ENCODE measurements around the gene CNTNAP5.
"Not testable (repeated sequence)": the region's sequence is repeated elsewhere in the genome, so short reads cannot be mapped to it uniquely, and the experiment has no call there.

CNTNAP5 gene

DNA sequence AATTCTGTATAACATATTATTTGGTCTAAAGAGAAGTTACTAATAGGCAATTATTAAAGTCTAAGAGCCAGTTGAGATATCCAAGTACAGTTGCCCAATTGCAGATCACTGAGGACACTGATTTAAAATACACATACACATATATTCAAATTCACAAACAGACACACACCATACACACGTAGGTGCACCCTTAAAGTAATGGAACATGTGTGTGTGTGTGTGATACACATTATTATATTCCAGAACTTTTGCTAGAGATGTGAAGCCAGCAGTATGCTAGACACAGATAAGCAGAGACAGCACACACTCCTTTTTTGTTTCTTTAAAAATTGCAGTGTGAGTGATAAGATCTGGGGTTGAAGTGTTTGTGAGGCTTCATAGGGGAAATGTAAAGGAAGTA is 292.5 kb downstream of the CNTNAP5 start:
- DNase-seq (ENCODE audit: low read depth in 1 of 2, low spot score in 1 of 2), result no peak

- no peak for DNase-seq (ENCODE audit: low read depth in 1 of 2, low spot score in 1 of 2)
Observed at GRCh38 chr2:124318913-124319312, 293.8 kb downstream of the CNTNAP5 start.

GRCh38 chr2:124319577-124319976 is 294.5 kb downstream of the CNTNAP5 start:
- no peak for DNase-seq (ENCODE audit: low read depth in 1 of 2, low spot score in 1 of 2)

GRCh38 chr2:124320051-124320688 is 295.1 kb downstream of the CNTNAP5 start:
- no peak for DNase-seq (ENCODE audit: low read depth in 1 of 2, low spot score in 1 of 2)

DNA sequence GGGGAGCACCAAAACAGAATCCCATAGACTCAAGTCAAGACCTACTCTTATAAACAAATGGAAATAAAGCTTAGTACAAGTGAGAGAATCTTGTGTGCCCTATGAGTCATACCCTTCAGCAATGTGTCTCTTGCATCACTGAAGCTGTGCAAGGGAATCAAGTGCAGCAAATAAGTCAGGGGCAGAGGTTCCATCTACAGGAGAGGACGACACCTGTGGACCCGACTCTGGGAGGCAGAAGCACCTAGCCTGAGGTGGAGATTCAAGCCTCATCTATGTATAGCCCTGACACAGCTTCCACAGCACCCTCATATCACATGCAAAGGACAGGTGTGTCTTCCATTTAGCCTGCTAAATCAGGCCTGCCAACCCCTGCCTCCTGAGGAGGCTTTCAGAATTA is 298.2 kb downstream of the CNTNAP5 start:
- no peak for DNase-seq (ENCODE audit: low read depth in 1 of 2, low spot score in 1 of 2)

- no peak for DNase-seq (ENCODE audit: low read depth in 1 of 2, low spot score in 1 of 2)
Observed at GRCh38 chr2:124325667-124326440, 300.8 kb downstream of the CNTNAP5 start.

DNA sequence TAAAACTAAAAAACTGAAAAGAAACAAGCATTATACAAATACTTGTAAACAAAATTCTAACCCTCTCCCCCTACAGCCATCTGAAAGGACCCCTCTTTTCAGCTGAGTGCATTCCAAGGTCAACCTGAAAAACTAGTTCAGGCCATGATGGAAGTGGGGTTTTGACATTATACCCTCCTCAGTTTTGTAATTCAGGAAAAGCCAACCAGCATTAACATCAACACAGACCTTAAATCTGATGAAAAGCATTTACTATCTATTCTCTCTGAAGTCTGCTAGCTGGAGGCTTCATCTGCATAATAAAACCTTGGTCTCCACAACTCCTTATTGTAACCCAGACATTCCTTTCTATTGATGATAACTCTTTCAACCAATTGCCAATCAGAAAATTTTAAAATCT is 302.2 kb downstream of the CNTNAP5 start:
- DNase-seq (ENCODE audit: low read depth in 1 of 2, low spot score in 1 of 2), result no peak

- no peak for DNase-seq (ENCODE audit: low read depth in 1 of 2, low spot score in 1 of 2)
Observed at GRCh38 chr2:124328397-124328796, 303.3 kb downstream of the CNTNAP5 start.

DNA sequence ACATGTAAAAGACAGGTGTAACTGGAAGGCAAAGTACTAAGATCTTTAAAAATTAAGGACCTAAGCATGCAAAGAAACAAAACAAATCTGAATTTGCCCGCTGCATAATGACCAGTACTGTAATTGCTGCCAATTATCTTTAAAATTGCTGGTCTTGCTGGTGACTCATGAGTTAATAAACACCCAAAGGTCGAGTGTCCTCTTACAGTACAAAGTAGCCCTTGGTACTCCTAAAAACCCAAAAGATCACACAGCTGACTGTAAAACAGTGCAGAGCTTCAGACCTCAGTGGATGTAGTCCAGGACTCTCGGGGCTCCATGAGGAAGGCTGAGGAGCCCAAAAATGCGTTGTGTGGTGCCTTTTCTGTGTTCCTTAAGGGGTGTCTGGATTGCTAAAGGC is 308.7 kb downstream of the CNTNAP5 start:
- DNase-seq (ENCODE audit: low read depth in 1 of 2, low spot score in 1 of 2), result no peak

- DNase-seq (ENCODE audit: low read depth in 1 of 2, low spot score in 1 of 2), result no peak
Observed at GRCh38 chr2:124335058-124335457, 310.0 kb downstream of the CNTNAP5 start.

DNA sequence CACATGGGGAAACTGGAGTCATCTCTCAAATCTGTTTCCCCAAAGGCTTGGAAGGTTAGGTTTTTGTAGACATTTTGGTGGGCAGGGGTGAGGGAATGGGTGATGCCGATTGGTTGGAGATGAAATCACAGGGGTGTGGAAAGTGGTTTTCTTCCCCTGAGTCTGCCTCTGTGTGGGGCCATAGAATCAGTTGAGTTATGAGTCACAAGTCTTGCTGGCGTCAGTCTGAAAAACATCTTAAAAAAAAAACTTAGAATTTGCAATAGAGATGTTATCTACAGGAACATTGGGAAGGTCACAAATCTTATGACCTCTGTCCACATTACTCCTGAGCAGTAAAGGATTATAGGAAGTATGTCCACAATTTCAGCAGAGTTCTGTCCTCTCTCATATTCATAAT is 314.6 kb downstream of the CNTNAP5 start:
- no peak for DNase-seq (ENCODE audit: low read depth in 1 of 2, low spot score in 1 of 2)

DNA sequence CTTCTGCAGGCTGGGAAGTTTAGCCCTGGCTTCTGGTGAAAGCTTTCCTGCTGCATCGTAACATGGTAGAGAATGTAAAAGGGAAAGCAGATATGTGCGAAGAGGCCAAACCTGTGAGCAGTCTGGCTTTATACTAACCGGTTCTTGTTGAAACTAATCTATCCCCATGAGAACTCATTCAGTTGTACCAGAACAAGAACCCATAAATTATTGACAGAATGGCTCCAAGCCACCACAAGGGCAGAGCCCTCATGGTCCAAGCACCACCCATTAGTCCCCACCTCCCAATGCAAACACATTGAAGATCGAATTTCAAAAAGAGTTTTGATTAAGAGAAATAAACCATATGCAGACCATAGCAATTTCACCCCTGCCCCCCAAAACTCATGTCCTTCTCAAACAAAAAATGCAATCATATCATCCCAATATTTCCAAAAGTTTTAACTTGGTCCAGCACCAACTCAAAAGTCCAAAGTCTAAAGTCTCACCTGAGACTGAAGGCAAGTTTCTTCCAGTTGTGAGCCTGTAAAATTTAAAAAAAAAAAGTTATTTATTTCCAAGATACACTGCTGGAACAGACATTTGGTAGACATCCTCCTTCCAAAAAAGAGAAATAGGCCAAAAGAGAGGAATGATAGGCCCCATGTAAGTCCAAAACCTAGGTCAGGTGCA is 318.9 kb downstream of the CNTNAP5 start:
- no peak for DNase-seq (ENCODE audit: low read depth in 1 of 2, low spot score in 1 of 2)

- DNase-seq (ENCODE audit: low read depth in 1 of 2, low spot score in 1 of 2), result no peak
Observed at GRCh38 chr2:124347209-124347608, 322.1 kb downstream of the CNTNAP5 start.

DNA sequence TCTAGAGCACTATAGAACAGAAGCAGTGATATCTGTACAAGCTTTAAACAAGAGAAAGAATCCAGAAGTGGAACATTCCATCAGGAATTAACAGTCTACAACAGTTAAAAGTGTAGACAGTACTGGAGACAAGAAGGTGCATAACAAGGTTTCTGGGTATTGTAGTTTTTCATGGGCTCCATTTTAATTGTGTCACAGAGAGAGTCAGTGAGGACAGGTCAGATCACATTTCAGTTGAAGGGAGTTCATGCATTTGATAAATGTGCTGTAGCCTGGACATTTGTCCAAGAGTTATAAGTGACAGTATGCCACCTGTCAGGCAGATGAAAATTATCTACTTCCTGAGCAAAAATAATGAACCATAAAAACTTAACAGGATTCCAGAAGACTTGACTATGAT is 328.6 kb downstream of the CNTNAP5 start:
- DNase-seq (ENCODE audit: low read depth in 1 of 2, low spot score in 1 of 2), result no peak

GRCh38 chr2:124354466-124354865 is 329.4 kb downstream of the CNTNAP5 start:
- no peak for DNase-seq (ENCODE audit: low read depth in 1 of 2, low spot score in 1 of 2)

DNA sequence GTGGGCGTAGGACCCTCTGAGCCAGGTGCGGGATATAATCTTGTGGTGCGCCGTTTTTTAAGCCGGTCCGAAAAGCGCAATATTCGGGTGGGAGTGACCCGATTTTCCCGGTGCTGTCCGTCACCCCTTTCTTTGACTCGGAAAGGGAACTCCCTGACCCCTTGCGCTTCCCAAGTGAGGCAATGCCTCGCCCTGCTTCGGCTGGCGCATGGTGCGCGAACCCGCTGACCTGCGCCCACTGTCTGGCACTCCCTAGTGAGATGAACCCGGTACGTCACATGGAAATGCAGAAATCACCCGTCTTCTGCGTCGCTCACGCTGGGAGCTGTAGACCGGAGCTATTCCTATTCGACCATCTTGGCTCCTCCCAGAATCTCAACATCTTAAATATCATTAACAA is 336.9 kb downstream of the CNTNAP5 start:
- not testable (repeated sequence) for DNase-seq (ENCODE audit: low read depth in 1 of 2, low spot score in 1 of 2)

DNA sequence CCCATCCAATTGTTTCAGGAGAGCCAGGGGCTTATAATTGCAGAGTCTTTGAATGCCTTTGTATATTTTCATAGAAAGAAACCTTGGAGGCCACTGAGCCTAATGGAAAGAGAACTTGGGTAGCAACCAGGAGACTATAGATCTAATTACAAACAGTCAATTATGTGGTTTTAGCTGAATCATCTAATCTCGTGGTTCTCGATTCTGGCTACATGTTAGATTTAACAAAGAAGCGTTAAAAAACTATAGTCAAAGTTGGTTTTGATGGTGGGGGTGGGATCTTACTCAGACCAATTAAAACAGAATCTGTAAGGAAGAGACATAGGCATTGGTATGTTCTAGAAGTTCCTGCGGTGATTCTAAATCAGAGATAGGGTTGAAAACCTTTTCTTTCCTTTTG is 344.1 kb downstream of the CNTNAP5 start:
- DNase-seq (ENCODE audit: low read depth in 1 of 2, low spot score in 1 of 2), result no peak

DNA sequence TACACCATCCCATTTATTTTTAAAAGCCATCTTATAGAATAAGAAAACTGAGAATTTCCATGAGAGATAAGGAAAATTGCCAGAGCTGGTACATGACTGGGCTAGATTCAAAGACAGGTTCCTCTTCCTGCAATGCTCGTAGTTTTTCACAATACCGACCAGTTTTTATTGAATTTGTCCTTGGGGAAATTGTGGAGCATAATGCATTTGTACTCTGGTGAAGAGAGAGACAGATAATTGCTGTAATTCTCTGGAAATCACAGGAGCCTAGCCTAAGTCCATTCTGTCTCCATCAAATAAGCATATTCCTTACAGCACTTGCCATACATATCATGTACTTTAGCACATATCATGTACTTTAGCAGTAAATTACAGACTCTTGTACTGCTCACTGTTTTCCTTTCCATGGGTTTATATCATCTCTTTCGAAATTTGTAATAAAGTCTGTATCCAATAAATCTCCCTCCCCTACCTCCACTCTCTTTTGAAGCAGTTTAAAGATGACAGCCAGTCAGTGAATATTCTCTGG is 355.2 kb downstream of the CNTNAP5 start:
- DNase-seq (ENCODE audit: low read depth in 1 of 2, low spot score in 1 of 2), result no peak

DNA sequence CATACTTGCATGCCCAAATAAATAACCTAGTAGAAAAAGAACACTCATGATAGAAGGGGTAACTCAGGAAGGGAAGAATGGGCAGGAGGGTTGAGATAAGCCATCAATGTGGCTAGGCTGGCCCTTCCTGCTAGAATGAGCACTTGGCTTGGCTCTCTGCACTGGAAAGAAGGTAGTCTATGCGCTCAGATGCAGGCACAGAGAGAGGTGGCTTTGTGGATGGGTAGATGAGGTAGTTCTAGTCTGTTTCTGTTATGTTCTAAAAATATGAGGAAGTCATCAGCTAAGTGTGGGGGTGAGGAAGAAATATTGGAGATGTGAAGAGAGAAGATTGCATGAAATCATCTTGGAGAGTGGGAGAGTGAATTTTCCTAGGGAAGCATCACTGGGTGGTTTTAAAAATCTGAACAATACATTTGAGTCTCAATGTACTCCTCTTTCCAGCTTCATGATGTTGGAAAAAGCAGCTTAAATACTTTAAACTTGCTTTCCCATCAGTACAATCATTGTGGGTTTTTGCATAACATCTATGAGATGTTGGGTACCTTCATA is 357.1 kb downstream of the CNTNAP5 start:
- no peak for DNase-seq (ENCODE audit: low read depth in 1 of 2, low spot score in 1 of 2)

DNA sequence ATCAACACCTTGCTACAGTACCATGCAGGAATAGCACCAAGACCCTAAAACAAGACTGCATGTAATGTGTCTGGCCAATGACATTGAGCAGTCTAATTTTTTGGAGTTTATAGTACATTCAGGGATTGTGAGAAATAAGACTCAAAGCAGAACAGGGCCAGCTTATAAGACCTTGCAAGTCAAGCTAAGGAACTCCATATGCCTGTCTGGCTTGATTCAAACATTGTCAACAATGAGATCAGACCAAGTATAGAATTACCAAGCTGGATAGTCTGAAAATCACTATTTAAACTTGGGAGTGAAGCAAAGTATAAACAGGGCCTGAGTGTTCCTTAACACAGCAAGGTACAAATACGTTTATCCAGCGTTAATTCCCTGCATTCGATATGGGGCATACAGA is 370.9 kb downstream of the CNTNAP5 start:
- DNase-seq (ENCODE audit: low read depth in 1 of 2, low spot score in 1 of 2), result no peak

- no peak for DNase-seq (ENCODE audit: low read depth in 1 of 2, low spot score in 1 of 2)
Observed at GRCh38 chr2:124402274-124402673, 377.2 kb downstream of the CNTNAP5 start.
